Amniotic stem cell (primary cell): ENCODE measurements around the gene LENG1.
A peak's percentile ranks its signal among the peaks of the same experiment; 100 is the strongest.

Experiments
- DNase-seq: peaks from one replicate; lab custom pipeline; 2025; lab: John Stamatoyannopoulos, UW

Gene LENG1

DNA sequence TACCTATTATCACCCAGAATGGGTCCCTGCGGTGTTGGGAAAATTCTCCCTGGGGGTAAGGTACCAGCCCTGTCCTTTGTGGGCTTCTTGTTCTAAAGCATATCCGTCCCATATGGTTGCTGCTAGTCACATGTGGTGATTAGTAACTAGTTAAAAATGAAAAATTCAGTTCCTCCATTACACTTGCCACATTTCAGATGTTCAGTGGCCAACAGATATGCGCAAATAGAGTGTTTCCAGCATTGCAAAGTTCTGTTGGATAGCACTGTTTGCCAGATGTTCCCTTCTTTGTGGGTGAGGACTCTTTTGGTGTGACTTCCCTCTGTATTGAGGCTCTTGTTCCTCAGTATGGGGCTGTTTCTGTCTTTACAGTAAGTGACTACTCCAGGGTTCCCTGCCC, 18.2 kb downstream of the LENG1 start:
- no peak for DNase-seq

DNA sequence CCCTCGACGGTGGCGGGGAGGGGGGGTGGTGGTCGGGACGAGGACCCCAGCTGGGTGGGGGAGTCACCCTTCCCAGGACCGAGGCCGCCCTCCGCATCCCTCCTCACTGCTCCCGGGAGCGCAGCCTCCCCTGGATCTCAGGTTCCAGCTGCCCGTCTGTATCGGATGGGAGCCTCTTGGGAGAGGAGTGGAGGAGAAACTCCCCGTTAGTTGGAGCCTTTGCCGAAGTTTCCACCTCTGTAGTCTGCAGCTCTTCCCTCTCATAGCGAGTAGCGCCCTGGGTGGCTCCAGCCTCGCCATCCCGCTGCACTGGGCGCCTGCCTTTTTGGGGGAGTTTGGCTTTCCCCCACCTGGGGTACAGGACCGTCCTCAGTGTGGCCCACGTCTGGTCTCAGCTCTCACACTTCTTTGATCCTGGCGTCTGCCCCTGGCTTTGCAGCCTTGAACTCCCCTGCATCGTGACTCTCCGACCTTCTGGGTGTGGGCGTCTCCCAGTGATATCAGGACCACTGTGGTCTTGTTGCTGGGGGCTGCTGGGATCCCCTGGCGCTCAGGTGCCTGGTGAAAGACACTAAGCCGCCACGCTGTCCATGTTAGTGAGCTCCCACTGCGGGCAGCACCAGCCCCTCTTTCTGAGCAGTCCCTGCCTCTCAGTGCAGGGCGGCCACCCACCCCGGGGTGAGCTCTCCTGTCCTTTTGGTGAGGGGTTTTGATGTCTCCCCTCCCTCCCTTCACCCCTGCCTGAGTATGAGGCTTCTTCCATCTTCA, 20.8 kb downstream of the LENG1 start:
- no peak for DNase-seq

DNA sequence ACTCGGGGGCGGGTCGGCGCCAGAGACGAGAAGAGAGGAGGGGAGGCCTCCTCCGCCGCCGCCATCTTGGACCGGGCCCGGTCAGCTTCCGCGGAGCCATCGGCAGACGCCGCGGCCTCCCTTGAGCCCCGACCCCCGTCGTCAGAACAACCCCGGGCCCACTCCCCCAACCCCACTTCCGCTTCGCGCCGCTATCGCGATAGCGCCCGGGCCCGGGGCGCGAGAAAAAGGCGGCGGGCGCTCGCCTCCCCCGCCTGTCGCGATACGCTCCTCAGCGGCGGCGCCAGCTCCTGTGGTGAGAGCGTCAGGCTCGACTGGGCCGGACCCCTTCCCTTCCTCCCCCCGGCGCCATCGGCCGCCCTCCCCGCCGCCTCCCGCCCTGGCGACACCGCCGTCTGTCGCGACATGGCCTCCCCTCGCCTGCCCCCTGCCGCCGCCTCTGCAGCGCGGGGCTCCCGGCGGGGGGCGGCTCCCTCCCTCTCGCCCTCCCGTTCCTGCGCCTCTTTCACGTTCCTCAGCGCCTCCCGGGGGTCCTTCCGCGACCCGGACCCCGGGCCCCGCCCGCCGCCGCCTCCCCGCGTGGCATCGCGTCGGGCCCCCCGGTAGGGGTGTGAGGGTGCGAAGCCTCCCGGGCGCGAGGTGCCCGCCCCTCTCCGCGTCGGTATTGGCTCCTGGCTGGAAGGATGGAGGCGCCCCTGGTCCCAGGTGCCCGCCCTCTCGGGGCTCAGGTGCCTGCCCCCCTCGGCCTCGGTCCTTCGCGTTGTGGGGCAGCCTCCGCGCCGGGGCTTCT, 21.6 kb downstream of the LENG1 start, which contains the start of gene CNOT3:
Gene CNOT3, plus strand, starts transcription at position 64 of the 790 bp plus-strand sequence. CDS start 5,217 bp downstream, outside the sequence.
- DNase-seq = no peak

DNA sequence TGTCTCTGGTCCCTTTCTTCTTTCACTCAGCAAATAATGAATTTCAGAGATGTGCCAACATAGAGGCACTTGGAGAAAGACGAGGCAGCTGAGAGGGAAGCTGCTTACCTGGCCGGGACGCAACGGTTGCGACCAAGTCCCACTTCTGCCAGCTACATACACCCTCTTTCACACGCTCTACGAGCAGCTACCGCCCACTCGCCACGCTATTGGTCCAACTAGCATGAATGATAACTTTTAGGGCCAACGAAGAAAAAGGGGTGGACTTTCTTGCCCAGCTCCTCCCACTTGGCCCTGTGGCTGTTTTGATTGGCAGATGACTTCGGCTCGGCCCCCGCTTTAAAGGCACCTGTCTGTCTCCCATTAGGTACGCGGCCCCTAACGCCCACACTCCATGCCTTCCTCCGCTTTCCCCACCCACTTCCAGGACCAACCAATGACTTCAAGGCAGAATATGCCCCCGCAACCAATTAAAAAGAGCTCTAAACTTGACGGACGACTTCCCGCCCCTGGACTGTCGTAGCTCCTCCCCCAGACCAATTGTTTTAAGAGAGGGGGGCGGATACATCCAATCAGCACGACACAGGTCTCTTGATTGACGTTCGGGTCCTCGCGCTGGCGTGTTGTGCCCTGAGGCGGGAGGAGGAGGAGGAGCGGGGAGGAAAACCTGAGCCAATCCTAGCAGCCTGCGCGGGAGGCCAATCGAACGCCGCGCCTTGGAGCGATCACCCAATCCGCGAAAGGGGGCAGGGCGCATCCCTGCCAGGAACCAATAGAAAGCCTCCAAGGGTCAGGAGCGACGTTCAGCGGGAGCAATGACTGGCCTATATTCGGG, 22.4 kb downstream of the LENG1 start:
- peak; percentile 100 for DNase-seq

DNA sequence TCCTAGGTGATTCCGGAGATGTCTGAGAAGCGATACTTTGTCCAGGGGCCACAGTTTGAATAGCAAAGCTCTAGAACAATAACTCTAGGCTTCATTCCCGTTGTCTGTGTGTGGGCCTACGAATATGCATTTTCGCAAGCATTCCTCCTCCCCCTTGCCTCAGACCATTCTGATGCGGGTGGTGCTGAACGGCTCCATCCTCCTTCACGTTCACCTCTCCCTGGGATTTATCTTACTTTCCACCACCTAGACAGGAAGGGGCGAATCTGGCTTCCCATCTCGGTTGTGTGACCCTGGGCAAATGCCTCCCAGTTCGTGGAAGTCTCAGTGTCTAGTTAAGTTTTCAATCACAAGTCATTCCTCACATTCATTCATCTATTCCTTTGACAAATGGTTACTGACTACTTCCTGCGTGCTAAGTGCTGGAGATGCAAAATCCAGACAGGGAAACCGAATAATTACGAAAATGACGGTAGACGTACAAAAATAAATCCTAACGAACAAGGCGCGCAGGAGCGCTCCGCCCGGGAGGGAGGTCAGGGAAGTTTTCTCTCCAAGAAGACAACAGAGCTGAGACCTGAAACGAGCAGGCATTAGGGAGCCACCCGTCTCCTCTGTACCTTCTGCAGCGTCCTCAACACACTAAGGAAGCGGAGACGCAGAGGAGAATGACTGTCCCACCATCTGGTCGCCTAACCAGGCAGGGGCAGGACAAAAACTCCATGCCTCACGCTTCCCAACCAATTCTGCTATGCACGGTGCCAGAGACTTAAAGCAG, 23.2 kb downstream of the LENG1 start:
- no peak for DNase-seq

DNA sequence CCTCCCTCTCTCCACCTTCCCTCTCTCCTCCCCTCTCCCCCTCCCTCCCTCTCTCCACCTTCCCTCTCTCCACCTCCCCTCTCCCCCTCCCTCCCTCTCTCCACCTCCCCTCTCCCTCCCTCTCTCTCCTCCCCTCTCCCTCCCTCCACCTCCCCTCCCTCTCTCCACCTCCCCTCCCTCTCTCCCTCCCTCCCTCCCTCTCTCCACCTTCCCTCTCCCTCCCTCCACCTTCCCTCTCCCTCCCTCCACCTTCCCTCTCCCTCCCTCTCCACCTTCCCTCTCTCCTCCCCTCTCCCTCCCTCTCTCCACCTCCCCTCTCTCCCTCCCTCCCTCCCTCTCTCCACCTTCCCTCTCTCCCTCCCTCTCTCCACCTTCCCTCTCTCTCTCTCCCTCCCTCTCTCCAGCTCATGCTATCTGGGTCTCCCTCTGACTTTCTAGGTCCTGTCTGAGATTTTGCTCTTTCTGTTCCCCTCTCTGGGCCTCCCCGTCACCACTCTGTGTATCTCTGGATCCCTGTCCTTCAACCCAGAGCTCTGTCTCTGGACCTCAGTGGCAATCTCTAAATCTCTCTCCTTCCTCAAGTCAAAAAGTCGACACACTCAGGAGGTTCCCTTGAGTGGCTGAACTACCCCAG, 25.4 kb downstream of the LENG1 start:
- DNase-seq = no peak

DNA sequence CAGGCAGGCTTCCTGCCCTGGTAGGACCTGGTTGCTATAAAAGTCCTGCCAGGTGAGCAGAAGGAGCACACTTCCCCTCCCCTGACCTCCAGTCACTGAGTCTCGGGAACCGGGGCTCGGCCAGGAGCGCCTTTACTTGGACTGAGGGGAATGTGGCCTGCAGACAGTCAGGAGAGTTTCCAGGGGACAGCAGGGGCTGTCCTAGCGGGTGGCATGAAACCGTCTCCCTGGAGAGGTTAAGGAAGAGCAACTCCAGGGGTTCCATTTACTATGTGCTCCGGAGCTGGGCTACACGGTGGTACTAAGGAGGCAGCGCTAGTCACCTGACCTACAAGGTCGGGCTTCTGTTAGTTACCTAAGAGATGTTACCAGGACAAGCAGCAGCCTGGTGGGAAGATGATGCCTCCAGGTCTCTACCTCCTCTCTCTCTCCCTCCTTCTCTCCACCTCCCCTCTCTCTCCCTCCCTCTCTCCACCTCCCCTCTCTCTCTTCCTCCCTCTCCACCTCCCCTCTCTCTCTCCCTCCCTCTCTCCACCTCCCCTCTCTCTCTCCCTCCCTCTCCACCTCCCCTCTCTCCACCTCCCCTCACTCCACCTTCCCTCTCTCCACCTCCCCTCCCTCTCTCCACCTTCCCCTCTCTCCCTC, 26.1 kb downstream of the LENG1 start:
- DNase-seq = no peak

DNA sequence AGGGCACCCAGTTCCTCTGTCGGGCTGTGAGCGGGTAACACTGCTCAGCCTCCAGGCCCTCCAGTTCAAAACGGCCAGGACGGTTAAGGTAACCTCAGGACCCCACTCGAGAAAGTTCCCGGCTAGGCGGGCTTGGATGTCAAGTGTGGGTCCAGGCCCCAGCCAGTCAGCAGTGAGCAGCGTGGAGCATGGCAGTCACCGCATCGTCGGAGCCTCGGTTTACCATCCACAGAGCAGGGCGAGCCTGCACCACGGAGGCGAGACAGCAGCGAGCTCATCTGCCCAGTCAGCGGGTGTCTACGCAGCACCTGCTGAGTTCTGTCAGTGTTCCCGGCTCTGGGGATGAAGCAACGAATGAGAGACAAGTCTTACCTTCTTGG, 29.9 kb downstream of the LENG1 start:
- no peak for DNase-seq

DNA sequence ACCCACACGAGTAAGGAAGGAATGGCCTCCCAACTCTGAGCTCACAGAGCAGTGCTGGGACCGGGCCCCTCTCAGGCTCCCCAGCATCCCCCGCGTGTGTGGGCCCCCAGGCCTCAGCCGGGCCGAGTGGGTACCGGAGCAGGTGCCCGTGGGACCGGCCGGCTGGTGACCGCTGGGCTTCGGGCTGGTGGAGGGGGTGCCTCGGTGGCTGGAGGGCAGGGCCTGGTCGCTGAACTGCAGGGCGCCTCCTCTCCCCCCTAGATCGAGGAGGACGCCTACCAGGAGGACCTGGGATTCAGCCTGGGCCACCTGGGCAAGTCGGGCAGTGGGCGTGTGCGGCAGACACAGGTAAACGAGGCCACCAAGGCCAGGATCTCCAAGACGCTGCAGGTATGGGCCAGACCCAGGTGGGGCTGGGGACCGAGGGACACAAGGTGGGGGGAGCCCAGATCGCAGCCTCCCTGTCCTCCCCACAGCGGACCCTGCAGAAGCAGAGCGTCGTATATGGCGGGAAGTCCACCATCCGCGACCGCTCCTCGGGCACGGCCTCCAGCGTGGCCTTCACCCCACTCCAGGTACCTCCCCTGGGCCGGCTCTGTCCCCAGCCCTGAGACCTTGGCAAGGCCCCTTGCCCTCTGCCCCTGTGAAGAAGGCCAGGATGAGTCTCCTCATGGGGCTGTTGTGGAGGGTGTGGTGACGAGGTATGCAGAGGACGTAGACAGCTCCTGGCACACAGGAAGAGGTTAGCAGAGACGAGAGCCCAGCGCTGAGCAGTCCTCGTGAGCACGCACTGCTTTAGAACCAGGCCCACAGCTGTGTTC, 30.5 kb downstream of the LENG1 start:
- DNase-seq = no peak

DNA sequence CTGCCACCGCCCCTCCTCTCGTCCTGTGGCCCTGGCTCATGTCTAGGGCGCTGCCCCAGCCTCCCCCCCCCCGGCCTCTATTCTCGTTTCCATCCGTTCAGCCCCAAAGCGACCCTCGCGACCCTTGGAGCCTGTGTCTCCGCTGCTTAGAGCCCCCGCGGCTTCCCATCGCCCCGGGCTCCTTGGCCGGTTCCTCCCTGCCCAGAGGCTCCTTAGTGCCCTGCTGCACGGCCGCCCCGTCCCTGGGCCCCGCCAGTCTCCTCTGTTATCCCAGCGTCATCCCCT, 31.1 kb downstream of the LENG1 start:
- no peak for DNase-seq

DNA sequence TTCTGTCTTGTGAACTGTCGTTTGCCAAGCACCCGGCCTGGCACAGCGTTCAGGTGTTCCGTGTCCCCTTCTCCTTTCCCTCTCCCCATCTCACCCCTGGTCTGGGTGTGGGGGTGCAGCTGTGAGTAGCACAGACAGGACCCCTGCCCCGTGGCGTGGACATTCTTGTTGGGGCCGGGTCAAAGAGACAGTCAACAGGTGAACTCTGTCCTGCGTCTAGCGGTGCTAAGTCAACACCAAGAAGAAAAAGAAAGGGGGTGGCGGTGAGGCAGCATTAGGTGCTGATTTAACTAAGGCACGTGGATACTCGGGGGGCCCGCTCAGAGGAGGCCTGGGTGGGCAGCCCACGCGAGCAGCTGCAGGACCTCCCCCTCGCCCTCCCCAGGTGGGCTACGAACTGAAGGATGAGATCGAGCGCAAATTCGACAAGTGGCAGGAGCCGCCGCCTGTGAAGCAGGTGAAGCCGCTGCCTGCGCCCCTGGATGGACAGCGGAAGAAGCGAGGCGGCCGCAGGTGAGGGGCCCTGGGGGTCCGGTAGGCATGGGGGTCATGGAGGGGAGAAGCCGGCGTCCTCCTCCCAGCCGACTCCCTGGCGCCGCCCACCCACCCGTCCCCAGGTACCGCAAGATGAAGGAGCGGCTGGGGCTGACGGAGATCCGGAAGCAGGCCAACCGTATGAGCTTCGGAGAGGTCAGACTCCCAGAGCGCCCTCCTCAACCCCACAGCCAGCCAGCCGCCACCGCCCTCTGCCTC, 31.7 kb downstream of the LENG1 start:
- no peak for DNase-seq

DNA sequence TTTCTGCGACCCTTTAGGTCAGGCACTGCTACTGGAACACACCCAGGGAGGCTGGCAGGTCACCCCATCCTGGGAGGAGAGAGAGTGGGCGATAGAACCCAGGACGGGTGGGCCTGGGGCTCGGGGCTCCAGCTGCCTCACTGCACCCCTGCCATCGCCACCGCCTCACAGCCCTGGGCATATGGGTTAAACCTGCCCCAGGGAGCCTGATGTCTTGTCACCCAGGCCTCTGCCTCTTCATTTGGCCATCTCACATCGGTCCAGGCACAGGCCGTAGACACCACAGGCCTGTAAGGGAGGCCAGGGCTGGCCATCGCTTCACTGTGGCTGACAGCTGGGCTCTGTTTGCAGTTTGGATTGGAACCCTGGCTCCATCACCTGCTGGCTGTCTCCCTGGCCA, 33.8 kb downstream of the LENG1 start:
- no peak for DNase-seq

DNA sequence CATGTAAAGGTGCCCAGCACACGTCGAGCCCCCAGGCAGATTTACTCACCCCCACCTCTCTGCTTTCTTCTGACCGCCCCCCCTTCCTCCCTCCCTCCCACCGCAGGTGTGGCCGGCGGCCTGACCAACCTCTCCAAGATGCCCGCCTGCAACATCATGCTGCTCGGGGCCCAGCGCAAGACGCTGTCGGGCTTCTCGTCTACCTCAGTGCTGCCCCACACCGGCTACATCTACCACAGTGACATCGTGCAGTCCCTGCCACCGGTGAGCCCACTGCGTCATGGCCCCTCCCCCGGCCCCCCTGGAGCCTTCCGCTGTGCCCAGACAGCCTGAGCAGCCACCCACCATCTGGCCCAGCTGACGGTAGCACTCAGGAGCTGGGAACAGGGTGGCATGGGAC, 35.1 kb downstream of the LENG1 start:
- DNase-seq = no peak

DNA sequence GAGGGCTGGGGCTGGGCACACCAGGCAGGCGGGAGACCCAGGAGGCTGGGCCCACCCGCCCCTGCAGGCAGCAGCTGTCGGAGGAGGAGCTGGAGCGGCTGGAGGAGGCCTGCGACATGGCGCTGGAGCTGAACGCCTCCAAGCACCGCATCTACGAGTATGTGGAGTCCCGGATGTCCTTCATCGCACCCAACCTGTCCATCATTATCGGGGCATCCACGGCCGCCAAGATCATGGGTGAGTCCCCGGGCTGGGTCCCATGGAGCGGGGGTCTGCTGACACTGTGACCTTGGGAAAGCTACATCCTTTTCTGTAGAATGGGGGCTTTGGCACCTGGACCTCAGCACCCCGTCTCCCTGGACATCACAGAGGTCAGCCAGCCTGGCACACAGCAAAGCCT, 35.8 kb downstream of the LENG1 start:
- no peak for DNase-seq

DNA sequence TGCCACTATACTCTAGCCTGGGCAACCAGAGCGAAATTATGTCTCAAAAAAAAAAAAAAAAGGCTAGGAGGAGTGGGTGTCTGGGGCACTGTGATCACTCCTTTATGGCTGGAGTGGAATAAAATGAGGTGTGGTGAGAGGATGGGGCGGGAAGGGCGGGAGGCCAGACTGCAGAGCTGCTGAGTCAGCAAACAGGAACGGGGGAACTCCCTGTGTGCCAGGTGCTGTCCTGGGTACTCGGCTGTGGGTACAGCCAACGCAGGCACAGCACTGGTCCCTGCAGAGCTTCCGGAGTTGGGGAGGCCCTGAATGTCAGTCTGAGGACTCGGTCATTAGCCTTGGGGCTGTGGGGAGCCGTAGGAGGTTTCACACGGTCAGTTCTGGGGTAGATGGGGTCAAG, 38.3 kb downstream of the LENG1 start:
- DNase-seq = no peak

DNA sequence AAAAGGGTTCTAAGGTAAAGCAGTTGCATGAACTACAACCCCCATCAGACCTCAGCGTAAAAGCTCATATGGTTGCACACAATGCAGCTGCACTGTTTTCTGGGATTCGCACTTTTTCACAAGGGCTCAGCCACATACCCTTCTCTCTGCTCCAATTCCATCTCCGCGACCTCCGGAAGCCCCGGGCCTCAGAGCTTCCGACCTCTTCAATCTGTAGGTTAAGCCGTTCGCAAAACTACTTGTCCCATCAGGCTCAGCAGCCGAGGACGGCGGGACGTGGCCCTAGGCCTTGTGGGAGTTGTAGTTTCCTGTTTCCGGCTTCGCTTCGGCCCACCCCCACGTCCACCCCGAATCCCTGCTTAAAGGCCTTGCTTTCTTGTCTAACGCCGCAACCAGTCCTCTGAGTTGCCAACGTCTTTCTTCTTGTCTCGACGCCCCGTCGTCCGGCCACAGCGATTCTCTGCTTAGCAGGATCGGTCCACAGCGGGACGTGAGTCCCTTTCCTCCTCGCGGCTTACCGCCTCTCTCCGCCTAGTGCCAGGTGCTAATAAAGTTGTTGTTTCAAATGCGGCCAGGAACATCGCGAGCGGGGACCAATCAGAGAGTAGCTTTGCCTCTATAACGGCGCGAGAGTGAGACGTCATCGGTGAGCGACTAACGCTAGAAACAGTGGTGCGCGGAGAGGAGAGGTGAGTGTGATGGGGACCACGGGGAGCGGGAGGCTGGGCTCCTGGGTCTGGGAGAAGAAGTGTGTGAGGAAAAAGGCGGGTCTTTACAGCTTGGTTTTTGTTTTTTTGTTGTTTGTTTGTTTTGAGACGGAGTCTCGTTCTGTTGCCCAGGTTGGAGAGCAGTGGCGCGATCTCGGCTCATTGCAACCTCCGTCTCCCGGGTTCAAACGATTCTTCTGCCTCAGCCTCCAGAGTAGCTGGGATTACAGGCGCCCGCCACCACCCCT, 44.1 kb downstream of the LENG1 start, which contains the start of the genes PRPF31 and TFPT:
Gene PRPF31, plus strand, starts transcription at position 646 of the 955 bp plus-strand sequence. CDS start 2,525 bp downstream, outside the sequence.
Gene TFPT, minus strand, starts transcription at position 549 of the 955 bp plus-strand sequence. Its CDS starts 388 bp downstream, at position 161.
- peak; percentile 99 for DNase-seq

DNA sequence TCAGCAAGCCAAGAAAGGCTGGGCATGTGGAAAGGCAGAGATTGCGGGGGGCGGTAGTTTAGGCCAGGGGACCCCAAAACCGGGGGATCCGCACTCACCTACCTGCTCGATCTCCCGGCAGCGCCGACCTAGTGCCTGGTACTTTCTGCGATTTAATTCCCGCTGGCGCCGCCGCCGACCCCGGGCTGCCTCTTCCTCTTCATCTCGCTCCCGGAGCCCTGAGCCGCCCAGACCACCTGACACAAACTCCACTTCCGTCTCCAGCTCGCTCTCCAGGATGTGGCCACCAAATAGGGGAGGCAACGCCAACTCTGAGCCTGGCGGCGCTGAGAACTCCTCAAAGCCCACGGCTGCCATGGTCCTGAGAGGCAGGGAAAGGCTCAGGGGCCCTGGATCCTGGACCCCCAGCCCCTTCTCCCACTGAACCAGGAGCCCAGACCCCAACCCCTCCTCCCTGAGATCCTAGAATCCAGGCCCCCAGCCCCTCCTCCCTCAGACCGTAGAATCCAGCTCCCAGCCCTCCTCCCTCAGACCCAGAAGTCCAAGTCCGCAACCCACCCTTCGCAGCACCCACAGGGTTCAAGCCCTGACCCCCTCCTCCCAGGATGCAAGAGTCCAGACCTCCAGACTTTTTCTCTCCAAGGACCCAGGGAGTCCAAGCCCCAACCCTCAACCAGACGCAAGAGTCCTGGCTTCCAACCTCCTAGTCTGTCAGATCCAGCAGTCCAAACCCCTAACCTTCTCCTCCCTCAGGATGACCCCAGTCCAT, 45.0 kb downstream of the LENG1 start:
- DNase-seq = no peak
